Endodermal cell (in vitro differentiated cells): ENCODE results near the gene CCM2. TPM values are rescaled to one million over a fixed set of nuclear protein-coding genes. Genes with fewer than 3 reads are reported as not detected.

ENCODE experiments used
- DNase-seq: peaks from one replicate; pipeline ENCODE4 v3.0.0-alpha.2; 2017
- H3K27ac ChIP-seq: 2 replicates; pipeline ENCODE4 v1.5.1; 2013; ENCODE audit warnings: mild to moderate bottlenecking, low read depth, low read length, moderate library complexity
- H3K27me3 ChIP-seq: 2 replicates; pipeline ENCODE4 v1.6.1; 2013; ENCODE audit warnings: mild to moderate bottlenecking, low read length, moderate library complexity; ENCODE audit not compliant: insufficient read depth, control insufficient read depth, poor library complexity, severe bottlenecking
- H3K36me3 ChIP-seq: 2 replicates; pipeline ENCODE4 v1.7.0; 2013; ENCODE audit warnings: mild to moderate bottlenecking, low read length, moderate library complexity; ENCODE audit not compliant: control insufficient read depth, insufficient read depth
- H3K4me1 ChIP-seq: one replicate; pipeline ENCODE4 v1.7.0; 2013; ENCODE audit warnings: low read length; ENCODE audit not compliant: control insufficient read depth, insufficient read depth
- H3K4me3 ChIP-seq: 2 replicates; pipeline ENCODE4 v1.5.1; 2013; ENCODE audit warnings: mild to moderate bottlenecking, low read length, moderate library complexity
- H3K9ac ChIP-seq: 2 replicates; pipeline ENCODE4 v1.6.1; 2013; ENCODE audit warnings: mild to moderate bottlenecking, low read length, moderate library complexity; ENCODE audit not compliant: poor library complexity, severe bottlenecking; ENCODE audit errors: extremely low read depth
- H3K9me3 ChIP-seq: 2 replicates; pipeline ENCODE4 v1.6.1; 2013; ENCODE audit warnings: mild to moderate bottlenecking, low read length, moderate library complexity; ENCODE audit not compliant: control insufficient read depth
- H3K27ac Mint-ChIP-seq: 2 replicates; pipeline ENCODE4 v1.8.0; 2020; ENCODE audit warnings: mixed read lengths
- H3K27me3 Mint-ChIP-seq: 2 replicates; pipeline ENCODE4 v1.8.0; 2021; ENCODE audit warnings: mild to moderate bottlenecking, mixed read lengths; ENCODE audit not compliant: insufficient read depth
- H3K36me3 Mint-ChIP-seq: 2 replicates; pipeline ENCODE4 v1.8.0; 2020; ENCODE audit warnings: low read depth, mixed read lengths
- H3K4me1 Mint-ChIP-seq: 2 replicates; pipeline ENCODE4 v1.8.0; 2020; ENCODE audit warnings: mixed read lengths
- H3K4me3 Mint-ChIP-seq: 2 replicates; pipeline ENCODE4 v1.8.0; 2020; ENCODE audit warnings: mild to moderate bottlenecking, moderate library complexity, mixed read lengths
- H3K9me3 Mint-ChIP-seq: 2 replicates; pipeline ENCODE4 v1.8.0; 2020; ENCODE audit warnings: mild to moderate bottlenecking, mixed read lengths
- CTCF ChIP-seq: fragments of 200-600 bp; sonication (generic); conservative IDR thresholded peaks from 2 replicates; pipeline ENCODE4 v1.5.0; 2021; ENCODE audit warnings: antibody characterized with exemption, mild to moderate bottlenecking
- WGBS, 2 experiments: methylation state at CpG; one replicate each; pipeline versions ENCODE4 v1.1.5 to v1.1.7; 2013; ENCODE audit warnings: missing lambda C conversion rate in 2 of 2, mixed read lengths in 1 of 2; ENCODE audit not compliant: insufficient coverage in 1 of 2, insufficient read length in 1 of 2; 5-methylcytosine and 5-hydroxymethylcytosine counted together
- total RNA-seq, 2 donors: library from RNA; stranded (reverse); fragmentation: NEBNext Ultra II Directional in 1 of 2; extraction: Animal tissue kit (Norgen Biotek cat#: 25700) in 1 of 2; gene quantifications; 2 replicates in 1 of 2; 3 replicates in 1 of 2; pipeline ENCODE4 v1.2.1, GENCODE V29; 2021

Gene CCM2
- total RNA-seq, 2 donors from 2014 or later, result 37.4 to 38.1 TPM

GRCh38 chr7:45098983-45099839 is 99.2 kb downstream of the CCM2 start:
- WGBS, 2 experiments, result 92 to 96% methylated on average over 9 to 10 of the region's 10 CpGs

GRCh38 chr7:45099891-45100760 is 100.1 kb downstream of the CCM2 start:
- H3K27me3 Mint-ChIP-seq, result no peaks in the 10 kb centered on the region
- no peaks in the 10 kb centered on the region for H3K4me1 Mint-ChIP-seq
- peaks cover 43% of the 10 kb centered on the region for H3K36me3 Mint-ChIP-seq
- Histone ChIP-seq H3K36me3 (peaks cover 72% of the 10 kb centered on the region), H3K27ac (no peak overlapping the region), H3K27me3 (no peaks in the 10 kb centered on the region), H3K9me3 (no peaks in the 10 kb centered on the region), H3K4me1 (no peaks in the 10 kb centered on the region), H3K4me3 (no peak overlapping the region), H3K9ac (no peak overlapping the region)
- no peak overlapping the region for H3K27ac Mint-ChIP-seq
- no peaks in the 10 kb centered on the region for H3K9me3 Mint-ChIP-seq
- WGBS, 2 experiments, result 94% methylated on average over 8 to 16 of the region's 16 CpGs
- no peak for TF ChIP-seq CTCF
- no peak overlapping the region for H3K4me3 Mint-ChIP-seq
- peak; percentile 45 for DNase-seq

More at GRCh38 chr7:45098983-45099839, 99.2 kb downstream of the CCM2 start:
- H3K27me3 ChIP-seq, result no peaks in the 10 kb centered on the region
- no peaks in the 10 kb centered on the region for H3K9me3 ChIP-seq
- TF ChIP-seq CTCF, result no peak
- DNase-seq, result peak; percentile 56
- no peak overlapping the region for H3K9ac ChIP-seq
- H3K9me3 Mint-ChIP-seq, result no peaks in the 10 kb centered on the region
- H3K36me3 ChIP-seq, result peaks cover 62% of the 10 kb centered on the region
- no peaks in the 10 kb centered on the region for H3K4me1 ChIP-seq
- no peak overlapping the region for H3K4me3 Mint-ChIP-seq
- H3K27ac ChIP-seq, result no peak overlapping the region
- H3K27ac Mint-ChIP-seq, result no peak overlapping the region
- H3K27me3 Mint-ChIP-seq, result no peaks in the 10 kb centered on the region
- H3K36me3 Mint-ChIP-seq, result peaks cover 36% of the 10 kb centered on the region
- H3K4me1 Mint-ChIP-seq, result no peaks in the 10 kb centered on the region
- no peak overlapping the region for H3K4me3 ChIP-seq

GRCh38 chr7:45100761-45101480 is 100.9 kb downstream of the CCM2 start:
- no peak for TF ChIP-seq CTCF
- H3K4me1 Mint-ChIP-seq, result no peaks in the 10 kb centered on the region
- no peak overlapping the region for H3K4me3 Mint-ChIP-seq
- no peak overlapping the region for H3K9ac ChIP-seq
- H3K27ac ChIP-seq, result no peak overlapping the region
- peaks cover 49% of the 10 kb centered on the region for H3K36me3 Mint-ChIP-seq
- no peak overlapping the region for H3K4me3 ChIP-seq
- no peaks in the 10 kb centered on the region for H3K9me3 ChIP-seq
- H3K27me3 ChIP-seq, result no peaks in the 10 kb centered on the region
- H3K36me3 ChIP-seq, result peaks cover 80% of the 10 kb centered on the region
- no peak overlapping the region for H3K27ac Mint-ChIP-seq
- no peaks in the 10 kb centered on the region for H3K4me1 ChIP-seq
- peak; percentile 26 for DNase-seq
- H3K27me3 Mint-ChIP-seq, result no peaks in the 10 kb centered on the region
- 92 to 95% methylated on average over 5 to 13 of the region's 13 CpGs for WGBS, 2 experiments
- no peaks in the 10 kb centered on the region for H3K9me3 Mint-ChIP-seq
